K562 (cell line): ENCODE measurements around the gene AGAP1.

Source experiments
- CTCF ChIP-seq, 3 experiments: IDR thresholded peaks in 2 of 3; conservative IDR thresholded peaks in 1 of 3; 2 replicates each; pipeline ENCODE4 v1.5.1; 2011 to 2012; ENCODE audit warnings: low read length in 3 of 3, mild to moderate bottlenecking in 3 of 3, control low read depth in 2 of 3, improper control_type of control experiment in 1 of 3, inconsistent platforms in 1 of 3, low read depth in 1 of 3, mixed read lengths in 1 of 3, moderate library complexity in 1 of 3; ENCODE audit not compliant: insufficient read depth in 2 of 3
- EP300 ChIP-seq: IDR thresholded peaks from 2 replicates; pipeline ENCODE4 v1.6.1; 2012; ENCODE audit warnings: low read length, improper control_type of control experiment
- NFYB ChIP-seq: IDR thresholded peaks from 2 replicates; pipeline ENCODE4 v1.6.1; 2011; ENCODE audit warnings: mild to moderate bottlenecking, moderate library complexity; ENCODE audit not compliant: insufficient read length; ENCODE audit errors: extremely low read depth
- POLR2A ChIP-seq: fragments of 450-650 bp; conservative IDR thresholded peaks from 2 replicates; pipeline ENCODE4 v1.6.1; 2016
- SIN3B ChIP-seq: fragments of 450-650 bp; IDR thresholded peaks from 2 replicates; pipeline ENCODE4 v1.6.1; 2017; ENCODE audit warnings: low read depth, mild to moderate bottlenecking, moderate library complexity
- SMAD1 ChIP-seq: fragments of 150-350 bp; IDR thresholded peaks from 2 replicates; pipeline ENCODE4 v1.6.1; 2014; ENCODE audit warnings: low read length, low read depth; ENCODE audit not compliant: partially characterized antibody
- SPI1 ChIP-seq: IDR thresholded peaks from 2 replicates; pipeline ENCODE4 v1.6.1; 2011; ENCODE audit warnings: low read depth, low read length, control low read depth, borderline replicate concordance
- TAF1 ChIP-seq: IDR thresholded peaks from 2 replicates; pipeline ENCODE4 v1.6.1; 2011; ENCODE audit warnings: mild to moderate bottlenecking, low read length, moderate library complexity; ENCODE audit not compliant: insufficient read depth, control insufficient read depth, severe bottlenecking; ENCODE audit errors: extremely low read depth
- TFE3 ChIP-seq: fragments of 450-650 bp; formaldehyde crosslinking; IDR thresholded peaks from 2 replicates; pipeline ENCODE4 v1.4.0; 2020; ENCODE audit warnings: mild to moderate bottlenecking, mixed read lengths

- no peak for TF ChIP-seq CTCF (IDR thresholded peaks at IDR 0.05 in 2 of 3, conservative IDR thresholded peaks at IDR 0.05 in 1 of 3; ENCODE audit: insufficient read depth in 2 of 3, low read depth in 1 of 3, low read length in 3 of 3)
- TF ChIP-seq POLR2A: no peak
- TF ChIP-seq SIN3B: no peak
- TF ChIP-seq TFE3 (CRISPR knock-in tag): no peak
- TF ChIP-seq EP300: no peak
- no peak for TF ChIP-seq SMAD1
- no peak for TF ChIP-seq TAF1
- no peak for TF ChIP-seq SPI1
- TF ChIP-seq NFYB: no peak
These were observed 599.3 kb downstream of the AGAP1 start for GRCh38 chr2:236093134-236093533.
